Measurements from ENCODE around the gene NID1. TPM values are rescaled to one million over a fixed set of nuclear protein-coding genes. Genes with fewer than 3 reads are reported as not detected.

Gene NID1
- total and polyA plus RNA-seq, 8 donors = 21.4 to 214 (median 89.6) TPM

DNA sequence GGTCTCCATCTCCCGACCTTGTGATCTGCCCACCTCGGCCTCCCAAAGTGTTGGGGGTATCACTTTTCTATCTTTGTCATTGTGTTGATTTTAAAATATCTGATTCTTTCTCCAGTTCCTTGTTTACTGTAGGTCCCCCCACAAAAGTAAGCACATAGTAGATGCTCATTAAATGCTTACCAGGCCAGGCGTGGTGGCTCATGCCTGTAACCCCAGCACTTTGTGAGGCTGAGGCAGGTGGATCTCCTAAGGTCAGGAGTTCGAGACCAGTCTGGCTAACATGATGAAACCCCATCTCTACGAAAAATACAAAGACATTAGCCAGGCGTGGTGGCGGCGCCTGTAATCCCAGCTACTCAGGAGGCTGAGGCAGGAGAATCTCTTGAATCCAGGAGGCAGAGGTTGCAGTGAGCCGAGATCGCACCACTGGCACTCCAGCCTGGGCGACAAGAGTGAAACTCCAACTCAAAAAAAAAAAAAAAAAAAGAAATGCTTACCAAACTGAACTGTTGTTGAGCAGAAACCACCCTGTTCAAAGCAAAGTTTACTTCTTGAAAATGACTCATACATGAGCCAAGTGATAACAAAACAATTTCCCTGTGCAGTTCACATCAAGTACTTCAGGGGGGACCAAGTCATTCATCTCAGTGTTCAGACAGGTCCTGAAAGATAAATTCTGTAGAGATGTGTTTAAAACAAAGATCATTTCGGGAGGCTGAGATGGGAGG is 24.3 kb upstream of the NID1 start:
- H3K9me3 ChIP-seq = no peaks in the 10 kb centered on the region
- intact Hi-C loops (cut with DNase I; ENCODE audit: low total_unique reads) = no loop called here

DNA sequence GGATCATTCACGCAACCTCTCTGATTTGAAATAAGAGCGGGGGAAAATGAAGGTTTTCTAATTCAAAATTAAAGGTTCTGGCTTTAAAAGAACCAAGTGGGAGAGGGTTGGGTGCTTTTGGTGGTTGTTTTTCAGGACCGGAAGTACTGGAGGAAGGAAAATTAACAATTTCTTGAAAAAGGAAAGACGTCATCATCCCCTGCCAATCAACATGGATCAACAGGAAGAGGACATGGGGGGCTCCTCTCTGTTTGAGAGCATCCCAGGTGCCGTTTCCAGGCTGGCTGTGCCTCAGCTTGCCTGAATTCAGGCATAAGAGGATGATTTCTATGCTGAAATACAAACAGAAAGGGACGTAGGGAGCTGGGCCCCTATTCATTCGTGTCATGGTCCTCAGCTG is 21.6 kb upstream of the NID1 start:
- Histone ChIP-seq H3K27me3 (no peaks in the 10 kb centered on the region), H3K36me3 (no peaks in the 10 kb centered on the region), H3K4me1 (peaks cover 0 to 17% (median 0%) of the 10 kb centered on the region in 4 donors), H3K4me3 (no peak overlapping the region), H3K9me3 (no peaks in the 10 kb centered on the region), H3K27ac (no peak overlapping the region)
- intact Hi-C loops (cut with DNase I; ENCODE audit: low total_unique reads) = no loop called here
- DNase-seq = no peak
- 70 to 83% (median 74%) methylated on average over 6 to 7 of the region's 7 CpGs for WGBS, 5 donors
- TF ChIP-seq POLR2A (IDR thresholded peaks at IDR 0.05) (no peak), EP300 (IDR thresholded peaks at IDR 0.05) (no peak), POLR2AphosphoS5 (IDR thresholded peaks at IDR 0.05) (no peak)
- TF ChIP-seq, protein P1, sequence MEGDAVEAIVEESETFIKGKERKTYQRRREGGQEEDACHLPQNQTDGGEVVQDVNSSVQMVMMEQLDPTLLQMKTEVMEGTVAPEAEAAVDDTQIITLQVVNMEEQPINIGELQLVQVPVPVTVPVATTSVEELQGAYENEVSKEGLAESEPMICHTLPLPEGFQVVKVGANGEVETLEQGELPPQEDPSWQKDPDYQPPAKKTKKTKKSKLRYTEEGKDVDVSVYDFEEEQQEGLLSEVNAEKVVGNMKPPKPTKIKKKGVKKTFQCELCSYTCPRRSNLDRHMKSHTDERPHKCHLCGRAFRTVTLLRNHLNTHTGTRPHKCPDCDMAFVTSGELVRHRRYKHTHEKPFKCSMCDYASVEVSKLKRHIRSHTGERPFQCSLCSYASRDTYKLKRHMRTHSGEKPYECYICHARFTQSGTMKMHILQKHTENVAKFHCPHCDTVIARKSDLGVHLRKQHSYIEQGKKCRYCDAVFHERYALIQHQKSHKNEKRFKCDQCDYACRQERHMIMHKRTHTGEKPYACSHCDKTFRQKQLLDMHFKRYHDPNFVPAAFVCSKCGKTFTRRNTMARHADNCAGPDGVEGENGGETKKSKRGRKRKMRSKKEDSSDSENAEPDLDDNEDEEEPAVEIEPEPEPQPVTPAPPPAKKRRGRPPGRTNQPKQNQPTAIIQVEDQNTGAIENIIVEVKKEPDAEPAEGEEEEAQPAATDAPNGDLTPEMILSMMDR (IDR thresholded peaks at IDR 0.05) = no peak

More for the DNA sequence above, 24.3 kb upstream of the NID1 start:
- H3K27ac ChIP-seq = peak overlapping the region in 1 of 5 donors; percentile 28
- peaks cover 0 to 8% (median 0%) of the 10 kb centered on the region in 4 donors for H3K4me1 ChIP-seq
- 64 to 75% (median 69%) methylated on average over 12 of the region's 12 CpGs for WGBS, 5 donors
- H3K4me3 ChIP-seq = no peak overlapping the region
- H3K36me3 ChIP-seq = no peaks in the 10 kb centered on the region
- TF ChIP-seq POLR2A (IDR thresholded peaks at IDR 0.05) (no peak), EP300 (IDR thresholded peaks at IDR 0.05) (no peak)
- H3K27me3 ChIP-seq = no peaks in the 10 kb centered on the region
- DNase-seq = no peak

DNA sequence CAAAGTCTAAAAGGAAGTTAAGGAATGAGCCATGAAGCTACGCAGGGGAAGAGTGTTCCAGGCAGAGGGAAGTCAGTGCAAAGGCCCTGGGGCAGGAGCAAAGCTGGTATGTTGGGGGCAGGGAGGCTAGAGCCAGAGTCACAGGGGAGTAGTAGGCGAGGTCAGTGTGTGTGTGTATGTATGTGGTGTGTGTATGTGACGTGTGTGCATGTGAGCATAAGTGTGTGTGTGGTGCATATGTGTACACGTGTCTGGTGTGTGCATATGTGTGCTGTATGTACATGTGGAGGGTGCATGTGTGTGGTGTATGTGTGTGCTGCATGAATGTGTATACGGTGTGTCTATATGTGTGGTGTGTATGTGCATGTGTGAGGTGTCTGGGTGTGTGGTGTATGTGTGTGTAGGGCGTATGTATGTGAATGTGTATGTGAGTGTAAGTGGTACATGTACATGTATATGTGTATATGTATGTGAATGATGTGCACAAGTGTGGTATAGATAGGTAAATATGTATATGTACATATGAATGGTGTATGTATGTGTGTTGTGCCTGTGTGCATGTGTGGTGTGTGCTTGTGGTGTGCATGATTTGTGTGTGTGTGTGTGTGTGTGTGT is 20.8 kb upstream of the NID1 start:
- H3K4me1 ChIP-seq = peaks cover 0 to 15% (median 0%) of the 10 kb centered on the region in 4 donors
- TF ChIP-seq EP300 (IDR thresholded peaks at IDR 0.05) = no peak
- TF ChIP-seq POLR2AphosphoS5 (IDR thresholded peaks at IDR 0.05) = no peak
- TF ChIP-seq, protein P1 (IDR thresholded peaks at IDR 0.05) = no peak
- TF ChIP-seq POLR2A (IDR thresholded peaks at IDR 0.05) = no peak
- no peak overlapping the region for H3K27ac ChIP-seq
- H3K4me3 ChIP-seq = no peak overlapping the region
- H3K9me3 ChIP-seq = no peaks in the 10 kb centered on the region
- intact Hi-C loops (cut with DNase I; ENCODE audit: low total_unique reads) = no loop called here
- no peak for DNase-seq
- WGBS, 5 donors = 79 to 93% (median 84%) methylated on average over 6 of the region's 6 CpGs
- H3K27me3 ChIP-seq = no peaks in the 10 kb centered on the region
- no peaks in the 10 kb centered on the region for H3K36me3 ChIP-seq

DNA sequence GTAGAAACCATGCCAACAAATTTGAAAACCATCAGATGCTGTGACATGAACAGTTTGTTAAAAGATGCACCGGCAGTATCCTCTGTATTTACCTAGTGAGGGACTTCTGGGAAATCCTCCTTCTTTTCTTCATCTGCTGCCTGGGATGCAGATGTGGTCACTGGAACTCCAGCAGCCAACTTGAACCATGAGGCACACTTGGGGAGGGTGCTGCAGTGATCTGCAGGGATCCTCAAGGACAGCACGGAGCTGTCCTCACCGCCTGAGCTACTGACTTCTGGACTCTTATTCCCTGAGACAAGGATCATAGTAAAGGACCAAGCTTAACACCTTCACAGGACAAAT is 19.5 kb upstream of the NID1 start:
- no peaks in the 10 kb centered on the region for H3K36me3 ChIP-seq
- no peak for DNase-seq
- TF ChIP-seq EP300 (IDR thresholded peaks at IDR 0.05) = no peak
- no peak for TF ChIP-seq POLR2AphosphoS5 (IDR thresholded peaks at IDR 0.05)
- TF ChIP-seq, protein P1 (IDR thresholded peaks at IDR 0.05) = no peak
- TF ChIP-seq POLR2A (IDR thresholded peaks at IDR 0.05) = no peak
- intact Hi-C loops (cut with DNase I; ENCODE audit: low total_unique reads) = no loop called here
- H3K27me3 ChIP-seq = no peaks in the 10 kb centered on the region
- no peaks in the 10 kb centered on the region for H3K9me3 ChIP-seq
- WGBS, 5 donors = 85 to 93% (median 88%) methylated on average over 3 of the region's 3 CpGs
- H3K27ac ChIP-seq = no peak overlapping the region
- peaks cover 0 to 15% (median 0%) of the 10 kb centered on the region in 4 donors for H3K4me1 ChIP-seq
- no peak overlapping the region for H3K4me3 ChIP-seq
